Smooth muscle cell (in vitro differentiated cells): Measurements from ENCODE around the gene TBCC. TPM values are rescaled to one million over a fixed set of nuclear protein-coding genes. Genes with fewer than 3 reads are reported as not detected.

Source experiments
- DNase-seq: peaks from one replicate; lab custom pipeline; 2025; ENCODE audit not compliant: unreplicated experiment; lab: John Stamatoyannopoulos, UW
- H2AFZ ChIP-seq: fragments of 200-600 bp; sonication (generic); 2 replicates; pipeline ENCODE4 v1.6.0; 2016; ENCODE audit warnings: antibody characterized with exemption, low read depth, mild to moderate bottlenecking
- H3F3A ChIP-seq: fragments of 200-600 bp; sonication (generic); 2 replicates; pipeline ENCODE4 v1.6.0; 2017; ENCODE audit warnings: antibody characterized with exemption, low read depth
- H3K27ac ChIP-seq: fragments of 200-600 bp; sonication (generic); 2 replicates; pipeline ENCODE4 v1.5.1; 2016; ENCODE audit warnings: low read depth, mild to moderate bottlenecking
- H3K27me3 ChIP-seq: fragments of 200-600 bp; sonication (generic); 2 replicates; pipeline ENCODE4 v1.6.1; 2016; ENCODE audit warnings: low read depth, mild to moderate bottlenecking
- H3K36me3 ChIP-seq: fragments of 200-600 bp; sonication (generic); 2 replicates; pipeline ENCODE4 v1.5.1; 2016; ENCODE audit warnings: low read depth
- H3K4me1 ChIP-seq: fragments of 200-600 bp; sonication (generic); 2 replicates; pipeline ENCODE4 v1.5.1; 2016; ENCODE audit warnings: low read depth
- H3K4me2 ChIP-seq: fragments of 200-600 bp; sonication (generic); 2 replicates; pipeline ENCODE4 v1.6.0; 2016; ENCODE audit warnings: mild to moderate bottlenecking
- H3K4me3 ChIP-seq: fragments of 200-600 bp; sonication (generic); 2 replicates; pipeline ENCODE4 v1.5.1; 2016; ENCODE audit warnings: mild to moderate bottlenecking
- H3K79me2 ChIP-seq: fragments of 200-600 bp; sonication (generic); 2 replicates; pipeline ENCODE4 v1.6.0; 2016; ENCODE audit warnings: low read depth, mild to moderate bottlenecking
- H3K9ac ChIP-seq: fragments of 200-600 bp; sonication (generic); 2 replicates; pipeline ENCODE4 v1.6.0; 2016; ENCODE audit warnings: low read depth
- H3K9me3 ChIP-seq: fragments of 200-600 bp; sonication (generic); replicated peaks from 2 replicates; pipeline ENCODE4 v1.5.1; 2016; ENCODE audit warnings: low read depth
- H4K20me1 ChIP-seq: fragments of 200-600 bp; sonication (generic); 2 replicates; pipeline ENCODE4 v1.6.0; 2016; ENCODE audit warnings: low read depth
- CTCF ChIP-seq: fragments of 200-600 bp; sonication (generic); IDR thresholded peaks from 2 replicates; pipeline ENCODE4 v1.5.1; 2017; ENCODE audit warnings: borderline replicate concordance, mild to moderate bottlenecking, antibody characterized with exemption; ENCODE audit not compliant: insufficient read depth, poor library complexity, severe bottlenecking
- WGBS: methylation state at CpG from one replicate; pipeline ENCODE4 v1.1.7; 2016; ENCODE audit warnings: low lambda C conversion rate; 5-methylcytosine and 5-hydroxymethylcytosine counted together
- polyA plus RNA-seq: library from polyadenylated mRNA; unstranded; fragments of >200 nt; fragmentation: Nextera tagmentation; extraction: Ambion mirVana; gene quantifications from 2 replicates; pipeline ENCODE4 v1.2.1, GENCODE V29; 2016
- total RNA-seq: library from RNA; depleted of rRNA; stranded (reverse); fragments of >200 nt; gene quantifications from 2 replicates; pipeline ENCODE4 v1.2.3, GENCODE V29; 2014

The TBCC gene
- total and polyA plus RNA-seq, 2 experiments from 2014 or later, result 30.1 to 31.8 TPM

GRCh38 chr6:42782689-42783176 is 36.8 kb upstream of the TBCC start:
- DNase-seq, result peak; percentile 55
- Histone ChIP-seq H3K27me3 (no peaks in the 10 kb centered on the region), H4K20me1 (no peaks in the 10 kb centered on the region), H3K27ac (peak overlapping the region; percentile 99), H3K4me2 (peak overlapping the region; percentile 92), H3K79me2 (peaks cover 43% of the 10 kb centered on the region), H3K36me3 (no peaks in the 10 kb centered on the region), H2AFZ (no peak overlapping the region), H3K9me3 (no peaks in the 10 kb centered on the region), H3F3A (peaks cover 4% of the 10 kb centered on the region), H3K4me1 (peaks cover 11% of the 10 kb centered on the region), H3K9ac (peak overlapping the region; percentile 98), H3K4me3 (peak overlapping the region; percentile 74)
- no peak for TF ChIP-seq CTCF
- WGBS, result 0% methylated on average over 21 of the region's 51 CpGs

- Histone ChIP-seq H3K36me3 (no peaks in the 10 kb centered on the region), H4K20me1 (no peaks in the 10 kb centered on the region), H3F3A (peaks cover 4% of the 10 kb centered on the region), H3K4me2 (peak within 1 kb of the TSS; percentile 92), H3K4me1 (peaks cover 11% of the 10 kb centered on the region), H3K9me3 (no peaks in the 10 kb centered on the region), H3K9ac (peak within 1 kb of the TSS; percentile 98), H2AFZ (peak within 1 kb of the TSS; percentile 82), H3K27me3 (no peaks in the 10 kb centered on the region), H3K27ac (peak within 1 kb of the TSS; percentile 99), H3K79me2 (peaks cover 38% of the 10 kb centered on the region), H3K4me3 (peak within 1 kb of the TSS; percentile 74)
- WGBS, result under 1% methylated on average over 22 of the region's 70 CpGs
- TF ChIP-seq CTCF, result no peak
- DNase-seq, result peak; percentile 29
Measured at GRCh38 chr6:42781796-42782688, 36.1 kb upstream of the TBCC start, which contains the start of gene BICRAL. BICRAL (plus strand) TSS chr6:42782052; CDS start chr6:42822023, 39,971 bp downstream.

- Histone ChIP-seq H3K4me1 (peaks cover 11% of the 10 kb centered on the region), H3K4me3 (peak overlapping the region; percentile 74), H3K79me2 (peaks cover 32% of the 10 kb centered on the region), H2AFZ (no peak overlapping the region), H3K27me3 (no peaks in the 10 kb centered on the region), H3F3A (peaks cover 4% of the 10 kb centered on the region), H3K4me2 (peak overlapping the region; percentile 92), H3K9ac (peak overlapping the region; percentile 98), H3K9me3 (no peaks in the 10 kb centered on the region), H3K27ac (peak overlapping the region; percentile 99), H4K20me1 (no peaks in the 10 kb centered on the region), H3K36me3 (no peaks in the 10 kb centered on the region)
- WGBS, result 0% methylated on average over 4 of the region's 4 CpGs
- TF ChIP-seq CTCF, result no peak
- no peak for DNase-seq
Measured at GRCh38 chr6:42781546-42781795, 35.6 kb upstream of the TBCC start.

GRCh38 chr6:42779521-42779920 is 33.6 kb upstream of the TBCC start:
- peaks cover 4% of the 10 kb centered on the region for H3F3A ChIP-seq
- no peak overlapping the region for H3K9ac ChIP-seq
- H4K20me1 ChIP-seq, result no peaks in the 10 kb centered on the region
- H3K4me2 ChIP-seq, result no peak overlapping the region
- DNase-seq, result no peak
- no peak for TF ChIP-seq CTCF
- H2AFZ ChIP-seq, result no peak overlapping the region
- H3K36me3 ChIP-seq, result no peaks in the 10 kb centered on the region
- whole genome bisulfite sequencing, result 96% methylated on average over 6 of the region's 6 CpGs
- H3K27ac ChIP-seq, result no peak overlapping the region
- H3K27me3 ChIP-seq, result no peaks in the 10 kb centered on the region
- no peaks in the 10 kb centered on the region for H3K9me3 ChIP-seq
- peaks cover 15% of the 10 kb centered on the region for H3K79me2 ChIP-seq
- peaks cover 6% of the 10 kb centered on the region for H3K4me1 ChIP-seq
- H3K4me3 ChIP-seq, result no peak overlapping the region
